Measurements from ENCODE around the gene KSR1.
A peak's percentile ranks its signal among the peaks of the same experiment; 100 is the strongest.
"Not testable (repeated sequence)": the region's sequence is repeated elsewhere in the genome, so short reads cannot be mapped to it uniquely, and the experiment has no call there.

The KSR1 gene

DNA sequence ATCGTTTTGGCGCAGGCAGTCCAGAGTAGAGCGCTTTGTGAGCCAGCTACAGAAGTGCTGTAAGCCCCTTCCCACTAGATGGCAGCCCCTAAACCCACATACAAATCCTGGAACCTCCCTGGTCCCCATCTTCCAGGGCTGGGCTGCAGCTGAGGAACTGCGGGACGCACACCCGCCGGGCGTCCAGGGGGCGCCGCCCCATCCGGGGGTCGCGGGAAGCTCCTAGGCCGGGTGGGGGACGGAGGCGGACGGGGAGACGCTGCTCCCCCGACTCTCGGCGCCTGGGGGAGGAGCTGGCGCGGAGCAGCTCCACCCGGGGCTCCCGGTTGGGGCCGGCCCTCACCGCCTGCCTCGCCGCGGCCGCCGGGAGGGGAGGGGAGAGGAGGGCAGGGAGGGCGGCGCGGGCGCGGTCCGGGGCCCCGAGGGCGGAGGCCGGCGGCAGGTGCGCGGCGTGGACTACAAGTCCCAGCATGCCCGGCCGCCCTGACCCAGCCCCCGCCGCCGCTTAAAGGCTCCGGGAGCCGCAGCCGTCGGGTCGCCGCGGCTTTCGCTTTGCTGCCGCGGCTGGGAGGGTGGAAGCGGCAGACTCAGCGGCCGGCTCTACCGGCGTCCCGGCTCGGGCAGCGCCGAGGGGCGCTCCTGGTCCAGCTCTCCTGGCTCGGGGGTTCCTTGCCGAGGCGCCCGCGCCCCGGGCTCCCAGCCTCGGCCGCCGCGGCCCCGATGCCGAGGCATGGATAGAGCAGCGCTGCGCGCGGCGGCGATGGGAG, at the start of gene KSR1:
KSR1 (plus strand) TSS at position 535 of the 767 bp plus-strand sequence; CDS start at position 731, 196 bp downstream.
- DNase-seq: peak; percentile 81 to 87

DNA sequence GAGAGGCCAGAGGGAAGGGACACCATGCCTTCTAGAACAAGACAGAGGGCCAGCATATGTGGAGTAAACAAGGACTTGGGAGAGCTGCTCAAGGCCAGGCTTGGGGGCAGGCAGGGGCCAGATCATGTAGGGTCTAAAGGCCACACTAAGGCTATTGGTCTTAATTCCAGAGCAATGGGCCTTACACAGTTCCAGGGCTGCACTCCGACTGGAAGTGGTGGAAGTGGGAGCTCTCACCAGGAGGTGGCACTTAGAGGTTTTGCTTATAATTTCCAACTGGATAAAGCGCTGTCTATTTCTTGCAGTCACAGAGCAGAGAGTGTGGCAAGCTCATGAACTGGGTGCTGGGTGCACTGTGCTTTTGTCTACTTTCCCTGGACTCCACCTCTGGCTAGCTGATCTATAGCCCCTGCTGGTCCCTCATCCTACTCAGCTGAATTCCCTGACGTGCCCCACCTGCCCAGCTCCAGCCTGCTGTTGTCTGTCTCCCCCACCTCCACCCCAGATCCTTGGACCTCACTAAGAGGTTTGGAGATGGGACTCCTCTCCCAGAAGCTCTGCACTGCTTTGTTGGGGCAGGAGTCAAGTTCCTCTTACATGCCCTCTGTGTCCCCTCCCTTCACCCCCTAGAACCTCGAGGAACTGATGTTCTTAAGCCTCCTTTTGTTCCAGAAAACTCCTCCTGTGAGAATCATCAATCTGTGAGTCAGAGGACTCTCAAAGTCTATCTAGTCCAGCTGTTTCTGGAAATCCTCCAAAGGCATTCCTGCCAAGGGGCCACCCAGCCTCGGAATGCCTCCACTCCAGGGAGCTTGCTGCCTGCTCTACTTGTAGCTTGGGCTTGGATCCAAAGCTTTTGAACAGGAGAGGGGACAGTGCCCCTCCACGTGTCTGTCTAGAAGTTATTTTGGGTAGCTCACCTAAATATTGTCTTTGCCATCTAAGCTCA, 48.1 kb upstream of the KSR1 start:
- no peak for DNase-seq

DNA sequence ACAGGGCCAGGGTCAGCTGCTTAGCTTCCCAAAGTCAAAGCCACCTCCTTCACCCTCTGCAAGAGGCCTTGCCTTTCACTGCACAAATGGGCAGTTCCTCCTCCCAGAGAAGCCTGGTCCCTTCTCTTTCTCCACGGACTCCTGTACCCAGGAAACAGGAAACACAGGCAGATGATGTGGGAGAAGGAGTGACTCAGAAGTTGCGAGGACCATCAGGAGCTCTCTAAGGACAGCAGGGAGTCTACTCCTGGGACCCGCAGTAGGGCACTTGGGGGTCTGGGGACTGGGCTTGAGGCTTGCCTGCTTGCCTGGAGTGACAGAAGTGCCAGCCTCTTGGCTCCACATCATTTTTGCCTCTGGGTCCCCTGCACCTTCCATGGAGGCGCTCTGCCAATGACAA, 47.4 kb upstream of the KSR1 start:
- DNase-seq: no peak

DNA sequence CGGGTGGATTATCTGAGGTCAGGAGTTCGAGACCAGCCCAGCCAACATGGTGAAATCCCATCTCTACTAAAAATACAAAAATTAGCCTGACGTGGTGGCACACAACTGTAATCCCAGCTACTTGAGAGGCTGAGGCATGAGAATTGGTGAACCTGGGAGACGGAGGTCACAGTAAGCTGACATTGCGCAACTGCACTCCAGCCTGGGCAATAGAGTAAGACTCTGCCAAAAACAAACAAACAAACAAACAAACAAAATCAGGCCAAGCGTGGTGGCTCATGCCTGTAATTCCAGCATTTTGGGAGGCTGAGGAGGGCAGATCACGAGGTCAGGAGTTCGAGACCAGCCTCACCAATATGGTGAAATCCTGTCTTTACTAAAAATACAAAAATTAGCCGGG, 44.1 kb upstream of the KSR1 start:
- not testable (repeated sequence) for DNase-seq

DNA sequence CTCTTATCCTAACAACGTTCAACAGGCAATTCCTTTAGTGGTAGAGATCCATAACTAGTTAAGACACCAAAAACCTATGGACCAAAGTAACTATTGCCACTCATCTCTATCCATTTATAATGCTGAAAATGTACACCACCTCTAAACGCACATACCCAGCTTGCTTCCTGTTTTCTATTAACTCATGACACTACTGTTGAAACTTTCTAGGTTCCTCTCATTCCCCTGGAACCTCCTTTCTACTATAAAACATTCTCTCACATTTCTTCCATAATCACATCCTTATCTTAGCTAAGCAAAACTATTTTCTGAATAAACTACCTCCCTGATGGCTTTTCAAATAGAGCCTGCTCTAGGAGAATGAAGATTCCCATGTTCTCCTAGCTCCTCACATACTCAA, 42.9 kb upstream of the KSR1 start:
- no peak for DNase-seq

DNA sequence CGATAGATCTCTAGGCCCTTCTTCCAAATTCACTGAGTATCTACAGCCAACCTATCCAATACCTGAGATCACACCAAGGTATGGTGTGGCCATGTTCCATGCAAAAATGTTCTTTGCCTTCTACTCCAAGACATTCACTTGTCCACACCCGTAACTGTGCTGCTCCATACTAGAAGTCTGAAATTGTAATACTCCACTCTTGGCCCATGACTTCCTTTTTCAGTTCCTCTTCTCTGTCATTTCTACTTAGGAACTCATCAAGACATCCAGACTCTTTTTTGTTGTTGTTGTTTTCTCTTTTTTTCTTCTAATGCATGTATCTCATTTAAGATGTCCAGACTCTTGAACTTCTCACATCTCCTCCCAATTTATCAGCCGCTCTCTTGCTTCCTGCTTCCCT, 42.5 kb upstream of the KSR1 start:
- DNase-seq: no peak

DNA sequence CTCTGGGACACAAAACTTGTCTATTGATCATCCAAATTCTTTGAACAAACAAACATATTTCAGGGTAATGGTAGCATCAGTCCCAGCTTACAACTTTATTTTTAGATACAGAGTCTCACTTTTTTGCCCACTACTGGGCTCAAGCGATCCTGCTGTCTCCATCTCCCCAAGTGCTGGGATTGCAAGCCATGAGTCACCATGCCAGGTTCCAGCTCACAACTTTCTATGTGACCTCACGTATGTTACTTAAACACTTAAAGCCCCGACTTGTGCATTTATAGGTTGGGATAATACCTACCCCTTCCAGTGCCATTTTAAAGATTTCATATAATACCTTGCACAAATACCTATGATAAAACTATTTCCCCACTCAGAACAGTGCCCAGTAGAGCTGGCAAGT, 42.0 kb upstream of the KSR1 start:
- DNase-seq: no peak

DNA sequence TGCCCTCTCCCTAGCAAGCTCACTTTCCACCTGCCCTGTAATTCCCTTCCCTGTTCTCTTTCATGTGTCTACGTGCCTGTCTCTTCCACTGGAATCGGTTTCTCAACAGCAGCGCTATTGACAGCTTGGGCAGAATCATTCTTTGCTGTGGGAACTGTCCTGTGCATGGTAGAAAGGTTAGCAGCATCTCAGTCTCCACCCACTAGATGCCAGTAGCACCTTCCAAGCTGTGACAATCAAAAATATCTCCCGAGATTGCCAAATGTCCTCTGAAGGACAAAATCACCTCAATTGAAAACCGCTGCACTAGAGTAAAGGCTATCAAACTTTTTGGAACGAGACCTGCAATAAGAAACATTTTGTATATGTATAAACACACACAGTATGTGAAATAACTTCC, 41.6 kb upstream of the KSR1 start:
- DNase-seq: no peak

DNA sequence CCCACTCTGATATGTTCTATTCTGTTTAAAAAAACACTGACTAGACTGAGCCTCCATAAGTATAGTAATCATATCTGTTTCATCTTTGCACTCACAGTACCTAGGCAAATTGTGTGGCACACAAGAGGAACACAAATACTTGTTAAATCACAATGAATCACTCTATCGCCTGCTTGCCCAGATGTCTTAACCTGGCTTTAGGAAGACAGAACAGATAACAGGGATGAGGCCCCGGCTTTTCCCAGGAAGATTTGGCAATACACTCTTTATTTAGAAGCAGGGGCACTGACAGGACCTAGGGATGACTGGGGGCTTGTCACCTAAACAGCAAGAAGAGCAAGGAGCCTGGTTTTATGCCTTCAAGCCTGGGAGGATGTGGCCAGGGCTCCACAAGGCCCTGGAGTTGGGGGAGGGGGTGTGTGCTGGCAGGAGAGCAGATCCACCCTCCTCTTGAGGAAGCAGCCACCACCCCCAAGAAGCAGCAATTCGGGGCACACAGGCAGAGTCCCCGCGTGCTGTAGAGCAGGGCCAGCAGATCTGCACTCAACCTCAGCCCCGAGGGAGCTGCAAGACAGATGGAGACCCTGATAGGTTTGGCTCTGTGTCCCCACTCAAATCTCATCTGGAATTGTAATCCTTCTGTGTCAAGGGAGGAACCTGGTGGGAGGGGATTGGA, 41.0 kb upstream of the KSR1 start:
- no peak for DNase-seq

DNA sequence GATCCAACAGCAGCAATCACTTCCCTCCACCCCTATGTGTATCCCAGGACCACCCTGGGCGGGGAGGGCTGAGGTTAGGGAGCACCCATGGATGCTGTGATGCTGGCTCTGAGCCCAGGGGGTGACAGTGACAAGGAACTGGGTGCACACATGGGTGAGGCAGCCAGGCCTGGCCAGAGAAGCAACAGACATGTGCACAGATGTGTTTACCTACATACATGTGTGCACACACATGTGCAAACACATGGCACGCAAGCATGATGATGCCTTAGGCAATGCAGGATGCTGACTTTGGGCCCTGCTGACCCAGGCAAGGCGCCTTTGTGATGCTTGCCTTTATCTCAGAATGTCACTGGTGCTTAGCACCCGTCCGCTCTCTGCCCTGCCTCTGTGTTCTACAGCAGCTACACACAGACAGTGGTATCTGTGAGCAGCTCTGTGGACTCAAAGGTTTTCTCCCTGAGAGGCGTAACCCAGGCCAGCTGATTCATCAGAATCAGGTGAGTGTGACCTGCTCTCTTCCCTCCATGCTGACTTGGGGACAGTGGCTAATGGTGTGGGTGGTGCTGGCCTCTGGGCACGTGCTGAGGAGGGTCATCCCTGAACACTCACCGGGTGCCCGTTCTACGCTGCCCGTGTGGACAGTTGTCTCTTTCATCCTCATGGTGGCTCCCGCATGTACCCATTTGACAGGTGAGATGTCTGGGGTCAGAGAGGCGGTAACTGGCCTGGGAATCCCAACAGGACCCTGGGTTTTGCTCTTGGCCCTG, 38.5 kb upstream of the KSR1 start:
- no peak for DNase-seq

DNA sequence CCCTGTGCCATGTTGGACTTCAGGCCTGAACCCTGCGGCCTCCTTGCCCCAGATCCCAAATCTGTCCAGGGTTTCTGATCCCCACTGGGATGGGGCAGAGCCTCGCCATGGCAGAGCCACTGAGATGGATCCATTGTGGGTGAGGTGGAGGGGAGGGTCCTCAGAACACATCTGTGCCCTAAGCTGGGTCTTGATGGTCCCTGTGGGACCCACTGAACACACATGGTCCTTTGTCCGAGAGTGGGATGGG, 38.0 kb upstream of the KSR1 start:
- no peak for DNase-seq

DNA sequence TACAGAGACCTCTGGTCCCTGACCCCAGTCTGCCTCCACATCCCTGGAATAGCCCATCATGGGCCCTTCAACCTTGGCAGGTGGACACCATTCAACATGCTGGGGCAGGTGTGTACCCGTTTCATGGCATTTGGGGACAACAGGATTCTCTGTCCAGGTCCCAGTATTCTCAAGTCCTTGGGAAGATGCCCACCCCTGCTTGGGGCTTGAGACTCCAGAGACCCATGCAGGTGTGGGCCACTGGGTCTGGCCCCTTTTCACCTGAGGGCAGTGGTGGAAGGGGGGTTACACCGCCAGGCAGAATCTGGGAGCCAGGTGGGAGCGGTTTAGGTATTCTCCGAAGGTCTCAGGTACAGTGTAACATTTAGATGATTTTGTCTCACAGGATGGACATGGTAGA, 37.1 kb upstream of the KSR1 start:
- no peak for DNase-seq

DNA sequence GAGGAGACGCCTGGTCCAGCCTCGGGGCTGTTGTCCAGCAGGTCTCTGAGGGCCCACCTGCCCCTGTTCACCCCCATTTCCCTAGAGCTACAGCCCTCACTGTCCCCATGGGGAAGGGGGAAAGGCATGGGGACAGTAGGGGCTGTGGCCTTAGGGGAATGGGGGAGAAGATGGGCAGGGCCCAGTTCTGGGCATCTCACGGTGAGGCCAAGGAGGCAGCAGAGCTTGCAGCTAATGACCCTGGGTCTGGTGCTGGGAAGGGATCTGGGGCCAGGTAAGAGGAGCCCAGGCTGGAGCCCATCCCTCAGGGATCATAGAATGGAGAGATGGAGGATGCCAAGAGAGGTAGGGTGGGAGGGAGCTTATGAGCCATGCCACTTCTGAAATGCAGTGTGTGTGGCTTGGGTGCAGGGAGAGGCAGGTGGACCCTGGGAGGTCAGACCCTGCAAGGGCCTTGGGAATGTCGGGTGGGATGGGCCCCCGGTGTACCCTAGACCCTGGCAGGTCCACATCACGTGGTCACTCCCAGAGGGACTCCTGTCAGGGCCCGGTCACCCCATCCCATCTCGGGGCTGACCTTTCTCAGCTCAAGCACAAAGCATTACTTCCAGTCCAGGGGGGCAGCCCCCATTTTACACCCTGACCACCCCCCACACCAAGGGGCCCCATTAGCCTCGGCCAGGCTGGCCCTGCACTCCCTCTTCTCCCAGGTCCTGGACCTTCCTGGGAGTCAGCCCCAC, 35.9 kb upstream of the KSR1 start:
- DNase-seq: no peak

DNA sequence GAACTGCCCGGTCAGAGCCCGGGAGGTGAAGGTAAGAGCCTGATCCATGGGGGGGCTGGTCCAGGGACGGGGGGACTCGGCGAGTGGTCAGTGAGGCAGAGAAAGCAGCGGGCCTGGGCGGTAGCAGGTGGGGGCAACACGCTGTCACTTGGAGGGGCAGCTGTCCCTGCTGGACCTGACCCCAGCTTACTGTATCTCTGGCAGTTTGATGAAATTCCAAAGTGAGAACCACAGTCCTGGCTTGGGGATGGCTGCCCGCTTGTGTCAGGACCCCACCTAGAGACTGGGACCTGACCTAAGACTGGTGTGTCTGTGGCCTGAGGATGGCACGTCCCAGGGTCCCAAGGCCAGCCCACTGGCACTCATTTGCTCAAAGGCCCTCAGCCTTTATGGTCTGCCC, 35.1 kb upstream of the KSR1 start:
- no peak for DNase-seq

DNA sequence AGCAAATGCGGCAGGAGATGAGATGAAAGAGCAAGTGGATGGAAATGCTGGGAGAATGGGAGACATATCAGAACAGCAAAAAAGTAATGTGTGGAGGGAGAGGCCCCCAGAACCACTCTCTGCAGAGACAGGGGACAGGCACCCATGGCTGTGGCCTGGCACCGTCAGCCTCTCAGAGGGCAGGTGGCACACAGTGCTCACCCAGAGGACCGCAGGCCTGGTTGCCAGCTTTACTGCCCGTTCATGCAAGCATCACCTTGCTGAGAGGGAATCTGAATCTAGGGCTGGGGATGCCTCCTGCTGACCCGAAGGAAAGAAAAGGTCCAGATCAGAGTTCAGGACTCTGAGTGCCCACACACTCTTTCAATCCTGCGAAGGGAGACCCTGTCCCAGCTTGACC, 34.6 kb upstream of the KSR1 start:
- DNase-seq: not testable (repeated sequence)

DNA sequence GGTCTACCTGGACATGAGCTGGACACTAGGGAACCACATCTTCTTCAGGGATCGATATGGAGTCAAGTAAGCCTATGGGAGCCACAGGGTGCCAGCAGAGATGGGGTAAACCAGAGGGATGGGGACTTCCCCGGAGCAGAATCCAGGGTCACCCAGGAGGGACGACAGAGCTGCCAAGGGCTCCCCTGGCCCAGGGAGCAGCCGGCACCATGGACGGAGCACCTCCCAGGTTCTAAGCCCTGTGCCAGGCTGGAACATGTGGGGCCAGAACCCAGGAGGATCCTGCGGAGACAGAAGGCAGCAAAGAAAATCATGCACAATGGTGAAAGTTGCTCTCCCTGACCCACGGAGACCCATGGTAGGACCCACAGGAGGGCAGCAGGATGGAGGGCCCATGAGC, 33.6 kb upstream of the KSR1 start:
- no peak for DNase-seq

DNA sequence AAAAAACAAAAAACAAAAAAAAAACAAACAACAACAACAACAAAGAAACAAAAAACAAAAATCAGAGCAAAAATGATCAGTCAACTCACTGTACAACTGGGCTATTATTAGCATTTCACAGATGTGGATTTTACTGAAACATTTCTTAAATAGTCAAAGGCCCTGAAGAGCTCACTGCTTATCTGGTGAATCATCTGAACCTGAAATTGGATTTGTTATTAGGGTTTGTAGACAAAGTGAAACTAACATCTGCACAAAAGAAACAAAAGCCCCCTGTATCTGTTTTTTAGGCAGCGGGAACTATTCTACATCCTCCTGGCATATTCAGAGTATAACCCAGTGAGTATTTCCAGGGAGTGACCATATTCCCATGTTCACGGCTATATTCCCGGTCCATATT, 32.6 kb upstream of the KSR1 start:
- no peak for DNase-seq

DNA sequence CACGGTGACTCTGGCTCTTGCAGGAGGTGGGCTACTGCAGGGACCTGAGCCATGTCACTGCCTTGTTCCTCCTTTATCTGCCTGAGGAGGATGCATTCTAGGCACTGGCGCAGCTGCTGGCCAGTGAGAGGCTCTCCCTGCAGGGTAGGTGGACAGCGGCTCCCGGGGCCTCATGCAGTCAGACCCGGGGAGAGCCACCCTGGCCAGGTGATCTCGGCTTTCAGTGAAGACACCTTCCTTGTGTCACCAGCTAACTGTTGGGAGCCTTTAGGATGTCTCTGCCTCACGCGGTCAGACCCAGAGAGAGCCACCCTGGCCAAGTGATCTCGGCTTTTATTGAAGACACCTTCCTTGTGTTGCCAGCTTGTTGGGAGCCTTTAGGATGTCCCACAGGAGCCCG, 31.7 kb upstream of the KSR1 start:
- DNase-seq: no peak

DNA sequence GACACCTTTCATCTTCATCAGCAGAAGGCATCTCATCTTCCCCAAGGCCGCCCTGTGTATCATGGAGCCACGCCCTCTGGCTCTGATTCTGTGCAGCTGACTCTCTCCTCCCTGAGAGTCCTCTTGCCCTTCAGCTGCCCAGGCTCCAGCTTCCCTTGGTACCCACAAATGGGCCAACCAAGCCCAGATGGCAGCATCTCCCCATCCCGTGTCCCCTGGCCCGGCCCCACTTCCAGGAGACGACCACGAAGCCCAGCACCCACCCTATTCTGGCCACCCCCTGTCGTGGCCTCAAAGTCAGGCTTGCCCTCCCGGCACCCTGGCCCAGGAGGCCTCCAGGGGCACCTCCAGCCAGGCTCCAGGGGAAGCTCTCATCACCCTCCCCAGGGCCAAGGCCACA, 31.3 kb upstream of the KSR1 start:
- DNase-seq: no peak

DNA sequence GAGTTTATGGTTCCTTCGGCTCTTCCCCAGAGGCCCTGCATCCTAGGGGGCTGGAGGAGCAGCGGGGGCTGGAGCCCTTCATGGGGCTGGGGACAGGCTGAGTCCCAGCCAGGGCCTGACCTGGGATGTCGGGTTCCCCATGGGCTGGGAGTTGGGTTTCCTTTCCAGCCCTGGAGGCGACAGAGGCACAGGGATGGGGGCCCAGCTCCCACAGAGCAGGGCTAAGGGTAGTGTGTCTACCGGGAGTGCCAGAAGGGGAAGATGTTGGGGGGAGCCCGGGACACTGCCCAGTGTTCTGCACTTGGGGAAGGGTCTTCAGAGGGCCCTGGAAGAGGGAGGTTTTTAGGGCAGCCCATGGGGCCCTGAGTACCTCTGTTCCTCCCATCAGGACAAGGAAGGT, 30.7 kb upstream of the KSR1 start:
- not testable (repeated sequence) for DNase-seq

DNA sequence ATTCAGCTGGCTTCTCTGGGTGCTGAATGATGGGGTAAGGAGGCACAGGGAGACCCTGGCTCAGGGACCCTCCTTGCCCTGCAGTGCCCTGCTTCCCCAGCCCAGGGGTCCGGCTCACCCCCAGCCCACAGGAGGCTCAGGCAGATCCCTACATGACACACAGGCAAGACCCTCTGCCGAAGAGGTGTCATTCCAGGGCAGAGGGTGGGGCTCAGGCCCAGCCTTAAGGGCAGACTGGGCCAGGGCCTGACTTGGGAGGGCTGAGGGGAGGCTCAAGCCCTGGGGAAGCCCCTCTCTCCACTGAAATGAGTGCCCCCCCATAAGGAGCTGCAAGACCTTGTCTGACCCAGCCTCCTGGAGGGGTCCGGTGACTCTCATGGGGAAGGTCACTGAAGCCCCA, 30.3 kb upstream of the KSR1 start:
- DNase-seq: no peak

DNA sequence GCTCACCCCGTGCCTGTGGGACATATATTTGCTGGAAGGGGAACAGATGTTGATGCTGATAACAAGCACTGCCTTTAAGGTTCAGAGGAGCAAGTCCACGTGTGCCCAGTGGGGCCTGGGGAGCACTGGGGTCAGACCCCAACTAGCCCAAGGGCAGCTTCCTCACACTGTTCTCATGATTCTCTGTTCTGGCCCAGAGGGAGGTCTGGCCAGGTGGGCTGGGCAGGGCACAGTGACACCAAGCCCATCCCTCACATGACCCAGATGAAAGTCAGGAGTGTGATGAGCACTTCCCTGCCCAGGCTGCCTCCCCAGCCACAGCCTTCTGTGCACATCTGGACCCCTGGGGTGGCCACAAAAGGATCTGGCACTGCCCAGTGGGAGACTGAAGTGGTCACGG, 29.8 kb upstream of the KSR1 start:
- DNase-seq: not testable (repeated sequence)
